NCI-H774 (cell line): Measurements from ENCODE around the gene PHPT1.

Experiments used
- DNase-seq: peaks from one replicate; lab custom pipeline; 2025; lab: John Stamatoyannopoulos, UW

The PHPT1 gene

DNA sequence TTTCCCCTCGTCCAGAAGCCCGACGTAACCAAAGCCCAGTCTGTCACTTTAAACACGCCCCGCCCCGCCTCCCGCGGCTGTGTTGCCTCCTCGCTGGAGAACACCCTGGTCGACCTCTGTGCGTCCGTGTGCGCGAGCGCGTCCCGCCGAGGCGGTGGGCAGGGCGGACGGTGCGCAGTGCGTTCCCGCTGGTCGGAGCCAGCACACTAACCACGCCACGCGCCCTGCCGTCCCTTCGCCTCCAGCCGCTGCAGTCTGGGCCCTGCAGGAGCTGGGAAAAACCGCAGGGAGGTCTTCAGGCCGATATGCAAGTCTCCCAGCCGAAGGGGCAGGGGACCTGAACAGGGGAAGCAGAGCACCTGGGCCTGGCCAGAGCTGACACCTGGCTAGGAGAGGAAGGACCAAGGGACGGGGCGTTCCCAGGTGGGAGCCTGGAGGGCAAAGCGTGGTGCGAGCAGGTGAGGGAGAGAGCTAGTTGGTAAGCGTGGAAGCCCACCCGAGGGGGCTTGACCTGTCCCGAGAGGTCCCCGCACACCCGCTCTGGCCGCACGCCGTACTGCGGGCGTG, 1.3 kb upstream of the PHPT1 start:
- peak; percentile 82 for DNase-seq

- DNase-seq, result peak; percentile 66
Observed at GRCh38 chr9:136848393-136849037, 694 bp upstream of the PHPT1 start.

DNA sequence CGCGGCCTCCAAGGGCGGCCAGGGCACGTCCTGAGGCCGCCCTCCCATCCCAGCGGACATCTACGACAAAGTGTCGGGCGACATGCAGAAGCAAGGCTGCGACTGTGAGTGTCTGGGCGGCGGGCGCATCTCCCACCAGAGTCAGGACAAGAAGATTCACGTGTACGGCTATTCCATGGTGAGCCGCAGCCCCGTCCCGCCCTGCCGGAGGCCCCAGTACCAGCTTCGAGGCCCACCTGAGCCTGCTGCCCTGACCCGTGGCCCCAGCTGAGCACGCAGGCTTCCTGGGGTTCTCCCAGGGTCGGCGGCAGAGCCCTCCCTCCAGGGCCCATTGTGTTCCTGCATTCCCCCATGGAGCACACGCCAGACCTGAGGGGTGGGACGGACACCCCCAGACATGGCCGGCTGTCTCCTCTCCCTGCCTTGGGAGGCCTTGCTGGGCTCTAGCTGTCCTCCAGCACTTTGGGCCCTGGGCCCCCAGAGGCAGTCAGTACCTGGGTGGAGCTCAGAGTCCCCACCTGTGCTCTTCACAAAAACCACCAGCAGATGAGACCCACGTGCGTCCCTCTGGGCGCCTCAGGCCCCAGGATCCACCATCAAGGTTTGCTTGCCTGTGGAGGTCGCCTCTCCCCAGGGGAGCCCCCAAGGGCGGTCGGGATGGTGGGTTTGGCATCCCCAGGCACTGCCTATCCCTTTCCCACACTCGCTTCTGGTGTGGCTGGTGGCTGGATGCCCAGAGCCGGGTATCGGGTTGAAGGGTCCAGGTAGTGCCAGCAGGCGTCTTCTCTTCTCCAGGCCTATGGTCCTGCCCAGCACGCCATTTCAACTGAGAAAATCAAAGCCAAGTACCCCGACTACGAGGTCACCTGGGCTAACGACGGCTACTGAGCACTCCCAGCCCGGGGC, 1.0 kb downstream of the PHPT1 start:
- no peak for DNase-seq

DNA sequence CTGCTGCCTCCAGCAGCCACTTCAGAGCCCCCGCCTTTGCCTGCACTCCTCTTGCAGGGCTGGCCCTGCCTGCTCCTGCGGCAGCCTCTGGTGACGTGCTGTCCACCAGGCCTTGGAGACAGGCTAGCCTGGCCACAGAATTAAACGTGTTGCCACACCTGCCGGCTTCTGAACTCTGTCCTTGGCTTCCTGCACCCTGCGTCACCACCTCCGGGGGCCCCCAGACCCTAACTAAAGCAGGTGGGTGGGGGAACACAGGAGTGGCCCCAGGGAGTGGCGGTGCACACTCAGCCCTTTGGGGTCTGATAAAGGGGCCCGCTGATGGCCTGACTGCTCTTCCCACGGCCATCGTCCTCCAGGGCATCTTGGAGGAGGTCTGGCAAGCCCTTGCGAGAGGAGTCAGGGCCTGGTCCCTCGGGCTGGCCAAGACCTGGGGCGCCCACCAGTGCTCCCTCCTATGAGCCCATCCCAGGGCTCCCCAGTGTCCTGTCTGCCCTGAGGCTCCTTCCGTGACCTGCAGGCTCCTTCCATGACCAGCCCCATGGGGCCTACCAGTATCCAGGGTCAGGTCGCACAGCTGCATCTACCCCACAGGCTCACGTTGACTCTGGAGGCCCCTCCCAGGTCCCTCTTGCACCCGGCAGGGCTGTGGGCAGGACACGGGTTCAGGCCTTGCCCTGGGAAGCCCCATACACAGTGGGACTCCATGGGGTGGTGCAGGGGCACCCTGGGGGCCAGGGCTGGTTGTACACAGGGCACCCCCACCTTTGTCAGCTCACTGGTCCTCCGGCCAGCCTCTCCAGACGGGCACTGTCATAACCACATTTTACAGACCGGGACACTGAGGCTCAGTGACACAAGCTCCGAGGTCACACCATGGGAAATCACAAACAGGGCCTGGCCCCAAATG, 1.9 kb downstream of the PHPT1 start:
- DNase-seq, result no peak

DNA sequence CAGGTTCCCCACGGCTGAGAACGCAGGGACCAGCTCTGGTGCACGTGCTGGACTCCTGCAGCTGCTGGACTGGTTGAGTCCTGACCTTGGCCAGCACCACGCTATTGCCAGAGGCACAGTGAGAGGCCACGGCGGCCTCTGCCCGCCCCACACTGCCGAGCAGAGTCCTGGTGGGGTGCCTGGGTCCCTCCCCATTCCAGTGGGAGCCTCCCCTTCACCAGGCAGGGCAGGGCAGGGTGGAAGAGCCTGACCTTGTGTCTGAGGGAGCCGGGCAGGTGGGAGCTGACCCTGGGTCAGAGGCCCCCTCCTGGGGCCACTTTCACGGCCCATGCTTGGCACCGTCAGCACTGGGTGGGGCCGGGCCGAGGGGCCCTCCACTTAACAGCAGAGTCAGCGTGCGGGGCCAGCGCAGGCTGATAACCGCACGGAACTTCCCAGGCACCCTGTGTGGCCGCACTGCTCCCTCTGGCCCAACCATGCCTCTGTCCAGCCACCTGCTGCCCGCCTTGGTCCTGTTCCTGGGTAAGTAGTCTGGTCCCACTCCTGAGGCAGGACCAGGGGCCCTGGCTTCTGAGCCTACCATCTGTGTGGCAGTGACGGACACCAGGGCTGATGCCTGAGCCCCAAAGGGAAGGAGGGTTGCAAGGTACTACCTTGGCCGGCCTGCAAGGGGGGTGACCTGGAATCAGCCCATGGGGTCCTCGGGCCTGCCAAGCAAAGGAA, 2.9 kb downstream of the PHPT1 start, which contains the start of gene MAMDC4:
TSS of gene MAMDC4 (plus strand) at position 406 of the 723 bp plus-strand sequence. CDS start at position 477, 71 bp downstream.
- DNase-seq, result no peak

- no peak for DNase-seq
Observed at GRCh38 chr9:136852664-136853595, 3.7 kb downstream of the PHPT1 start.

DNA sequence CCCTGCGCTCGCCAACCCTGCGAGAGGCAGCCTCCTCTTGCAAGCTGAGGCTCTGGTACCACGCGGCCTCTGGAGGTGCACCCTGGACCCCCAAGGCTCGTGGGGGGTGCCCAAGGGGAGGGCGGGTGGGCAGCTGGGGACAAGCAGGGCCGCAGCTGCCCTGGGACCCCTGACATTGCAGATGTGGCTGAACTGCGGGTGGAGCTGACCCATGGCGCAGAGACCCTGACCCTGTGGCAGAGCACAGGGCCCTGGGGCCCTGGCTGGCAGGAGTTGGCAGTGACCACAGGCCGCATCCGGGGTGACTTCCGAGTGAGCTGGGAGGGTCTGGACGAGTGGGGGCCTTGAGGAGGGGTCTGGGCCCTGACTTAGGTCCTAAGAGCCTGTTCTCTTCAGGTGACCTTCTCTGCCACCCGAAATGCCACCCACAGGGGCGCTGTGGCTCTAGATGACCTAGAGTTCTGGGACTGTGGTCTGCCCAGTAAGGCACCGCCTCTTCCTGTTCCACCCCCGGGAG, 4.4 kb downstream of the PHPT1 start:
- no peak for DNase-seq

DNA sequence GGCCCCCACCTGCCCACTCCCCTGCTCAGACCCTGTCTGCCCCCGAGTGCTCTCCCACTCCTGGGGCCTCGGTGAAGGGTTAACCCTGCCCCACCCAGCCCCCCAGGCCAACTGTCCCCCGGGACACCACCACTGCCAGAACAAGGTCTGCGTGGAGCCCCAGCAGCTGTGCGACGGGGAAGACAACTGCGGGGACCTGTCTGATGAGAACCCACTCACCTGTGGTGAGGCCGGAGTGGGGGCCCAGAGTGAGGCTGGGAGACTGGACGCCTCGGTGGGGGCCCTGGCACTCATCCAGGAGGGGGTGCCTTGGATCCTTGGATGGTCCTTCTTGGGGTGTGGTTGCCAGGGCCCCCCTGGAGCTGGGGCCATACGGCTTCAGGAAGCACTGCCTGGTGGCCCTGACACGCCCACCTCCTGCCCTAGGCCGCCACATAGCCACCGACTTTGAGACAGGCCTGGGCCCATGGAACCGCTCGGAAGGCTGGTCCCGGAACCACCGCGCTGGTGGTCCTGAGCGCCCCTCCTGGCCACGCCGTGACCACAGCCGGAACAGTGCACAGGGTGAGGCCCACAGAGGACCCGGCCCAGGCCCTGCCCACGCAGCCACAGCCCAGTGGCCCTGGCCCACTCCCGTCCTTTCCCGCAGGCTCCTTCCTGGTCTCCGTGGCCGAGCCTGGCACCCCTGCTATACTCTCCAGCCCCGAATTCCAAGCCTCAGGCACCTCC, 5.1 kb downstream of the PHPT1 start:
- DNase-seq, result no peak

- no peak for DNase-seq
Observed at GRCh38 chr9:136854842-136855460, 5.7 kb downstream of the PHPT1 start.

GRCh38 chr9:136855461-136856078, 6.4 kb downstream of the PHPT1 start:
- no peak for DNase-seq

DNA sequence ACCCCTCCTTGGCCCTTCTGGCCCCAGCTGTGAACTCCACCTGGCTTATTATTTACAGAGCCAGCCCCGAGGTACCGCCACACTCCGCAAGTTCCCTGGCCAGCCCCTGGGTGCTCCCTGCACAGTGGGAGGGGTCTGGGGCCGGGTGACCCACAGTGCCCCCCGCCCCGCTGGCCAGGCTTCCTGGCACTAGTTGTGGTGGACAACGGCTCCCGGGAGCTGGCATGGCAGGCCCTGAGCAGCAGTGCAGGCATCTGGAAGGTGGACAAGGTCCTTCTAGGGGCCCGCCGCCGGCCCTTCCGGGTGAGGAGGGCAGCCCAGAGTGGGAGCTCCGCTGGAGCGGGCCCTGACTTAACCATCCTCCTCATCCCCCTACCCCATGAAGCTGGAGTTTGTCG, 6.9 kb downstream of the PHPT1 start:
- no peak for DNase-seq

GRCh38 chr9:136856541-136857141, 7.4 kb downstream of the PHPT1 start:
- DNase-seq, result no peak

DNA sequence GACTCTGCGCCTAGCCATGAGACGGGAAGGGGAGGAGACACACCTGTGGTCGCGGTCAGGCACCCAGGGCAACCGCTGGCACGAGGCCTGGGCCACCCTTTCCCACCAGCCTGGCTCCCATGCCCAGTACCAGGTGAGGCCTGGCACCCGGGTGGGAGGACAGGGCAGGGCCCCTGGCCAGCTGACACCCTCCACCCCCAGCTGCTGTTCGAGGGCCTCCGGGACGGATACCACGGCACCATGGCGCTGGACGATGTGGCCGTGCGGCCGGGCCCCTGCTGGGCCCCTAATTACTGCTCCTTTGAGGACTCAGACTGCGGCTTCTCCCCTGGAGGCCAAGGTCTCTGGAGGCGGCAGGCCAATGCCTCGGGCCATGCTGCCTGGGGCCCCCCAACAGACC, 8.0 kb downstream of the PHPT1 start:
- DNase-seq, result no peak

- DNase-seq, result peak; percentile 18
Observed at GRCh38 chr9:136857581-136858412, 8.6 kb downstream of the PHPT1 start.

GRCh38 chr9:136858452-136858843, 9.2 kb downstream of the PHPT1 start:
- DNase-seq, result no peak

GRCh38 chr9:136858844-136859757, 9.9 kb downstream of the PHPT1 start:
- DNase-seq, result no peak
